ENCODE measurements around the gene ME3.

DNA sequence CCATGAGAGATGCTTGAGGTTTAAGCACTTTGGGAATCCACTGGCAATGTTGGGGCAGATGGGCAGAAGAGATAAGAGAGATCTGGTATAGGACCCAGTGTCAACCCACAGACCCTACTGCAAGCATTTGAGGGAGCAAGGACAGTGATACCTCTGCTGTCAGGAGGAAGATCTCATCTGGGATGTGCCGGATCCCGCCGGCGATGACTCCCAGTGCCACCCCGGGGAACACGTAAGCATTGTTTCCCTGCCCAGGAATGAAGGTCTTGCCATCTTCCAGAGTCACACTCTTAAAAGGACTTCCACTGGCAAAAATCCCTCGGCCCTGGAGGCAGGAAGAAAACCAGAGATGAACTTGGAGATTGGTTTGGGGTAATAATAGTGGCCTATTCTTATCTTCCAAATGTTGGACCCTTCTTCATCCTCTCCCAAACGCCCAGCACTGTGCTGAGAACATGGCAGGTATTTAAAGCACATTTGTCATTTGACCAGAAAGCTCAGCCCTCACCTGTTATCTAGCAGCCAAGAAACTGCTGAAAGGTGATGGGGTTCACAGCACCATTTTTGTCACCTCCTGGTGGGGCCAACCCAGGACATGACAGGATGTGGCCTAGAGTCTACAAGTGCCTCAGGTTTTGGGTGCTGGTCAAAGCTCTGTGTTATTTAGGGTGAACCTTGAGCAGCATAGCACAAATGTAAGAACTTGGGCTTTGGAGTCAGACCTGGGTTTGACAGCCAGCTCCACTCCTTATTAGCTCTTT, 226.1 kb downstream of the ME3 start:
- TF ChIP-seq CTCF (IDR thresholded peaks at IDR 0.05; ENCODE audit: low read length) (no peak), EZH2 (optimal IDR thresholded peaks at IDR 0.05; ENCODE audit: low read depth, low read length) (no peak), EZH2phosphoT487 (IDR thresholded peaks at IDR 0.05; ENCODE audit: low read length) (no peak)

Measured in MM.1S (cell line).